ENCODE measurements around the gene SSH3. TPM values are rescaled to one million over a fixed set of nuclear protein-coding genes. Genes with fewer than 3 reads are reported as not detected.

The SSH3 gene
- total RNA-seq, 1 experiment from 2014 or later, result 57.8 TPM

DNA sequence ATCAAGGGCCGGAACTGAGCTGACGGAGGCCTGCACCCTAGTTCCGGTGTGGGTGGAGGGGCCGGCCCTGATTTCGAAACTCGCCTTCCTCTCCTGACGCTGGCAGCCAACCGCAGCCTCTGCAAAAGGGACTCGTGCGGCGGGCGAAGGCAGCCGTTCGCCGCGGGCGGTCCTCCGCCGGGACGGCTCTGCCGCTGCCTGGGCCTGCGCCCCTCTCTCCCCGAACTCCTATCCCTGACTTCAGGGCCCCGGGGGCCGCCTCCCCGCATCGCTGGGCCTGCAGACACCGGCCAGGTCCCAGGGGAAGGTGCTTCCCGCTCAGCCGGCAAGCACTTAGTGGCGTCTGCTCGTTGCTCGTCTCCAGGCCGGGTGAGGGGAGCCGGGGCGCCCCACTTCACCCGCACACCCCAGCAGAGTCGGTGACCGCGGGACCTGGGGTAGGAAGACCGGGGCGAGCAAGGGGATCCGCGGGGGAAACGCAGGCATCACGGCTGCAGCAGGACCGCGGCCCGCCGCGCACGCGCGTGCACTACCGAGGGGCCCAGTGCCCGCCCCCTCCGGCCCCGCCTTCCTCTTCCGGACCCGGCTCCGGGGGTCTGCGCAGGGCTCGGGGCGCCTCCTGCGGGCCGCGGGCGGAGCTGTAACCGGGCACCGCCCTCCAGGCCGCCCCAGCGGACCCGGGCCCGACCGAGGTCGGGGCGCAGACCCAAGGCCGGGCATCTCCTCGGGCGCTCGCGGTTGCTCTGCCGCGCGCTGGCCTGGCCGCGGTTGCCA, 14.7 kb upstream of the SSH3 start:
- H3K4me1 ChIP-seq (ENCODE audit: control insufficient read depth in 1 of 2, insufficient read depth in 2 of 2, low read length in 2 of 2), result peaks cover 13 to 29% of the 10 kb centered on the region in 2 experiments
- no peaks in the 10 kb centered on the region for H3K27me3 ChIP-seq (ENCODE audit: insufficient read depth, low read length)
- H3K9me2 ChIP-seq (ENCODE audit: insufficient read depth), result no peaks in the 10 kb centered on the region
- ATAC-seq, result peak; percentile 78
- H4K20me1 ChIP-seq (ENCODE audit: insufficient read depth), result no peaks in the 10 kb centered on the region
- peak overlapping the region; percentile 98 for H3K4me2 ChIP-seq (ENCODE audit: low read length)
- CTCF ChIA-PET, result interaction anchor here (1.2 to 1.6 kb wide), 4 partner anchors 14 to 63 kb away, joined by 4 to 5 read pairs (median 5); partner anchors contain the start of gene SSH3
- BruUV-seq (replicated peaks), result no TSS peak
- H2AFZ ChIP-seq (ENCODE audit: low read depth, low read length, poor library complexity, severe bottlenecking), result no peak overlapping the region
- DNase-seq (ENCODE audit: low read depth, low spot score), result peak; percentile 54
- RAD21 ChIA-PET (ENCODE audit: low non-redundant PET in 1 of 2, low total read pairs in 2 of 2, uncharacterized antibody in 2 of 2, unreplicated experiment in 2 of 2), result no interaction called here
- POLR2A ChIA-PET, result interaction anchor here (2.1 kb wide), 1 partner anchor 14 kb away, joined by 11 read pairs; the partner anchor contains the start of gene SSH3
- TF ChIP-seq CEBPB (IDR thresholded peaks at IDR 0.05; ENCODE audit: low read depth) (peak; percentile 95), EGR1 (IDR thresholded peaks at IDR 0.05; ENCODE audit: low read depth) (peak; percentile 48), SP1 (IDR thresholded peaks at IDR 0.05; ENCODE audit: low read depth) (peak; percentile 16; the same call in 1 of the 2 replicates), EZH2 (IDR thresholded peaks at IDR 0.05) (no peak), ELF1 (IDR thresholded peaks at IDR 0.05; ENCODE audit: borderline replicate concordance, low read depth) (no peak; the same call in 1 of the 2 replicates), SIN3A (IDR thresholded peaks at IDR 0.05; ENCODE audit: low read depth) (peak; percentile 52; the same call in 1 of the 2 replicates), POLR2AphosphoS5 (IDR thresholded peaks at IDR 0.05; ENCODE audit: low read depth, low read length) (peak; percentile 75), ZFX (IDR thresholded peaks at IDR 0.05) (peak; percentile 86), POLR2A (IDR thresholded peaks at IDR 0.05; ENCODE audit: borderline replicate concordance, extremely low read depth, insufficient read depth, insufficient read length) (peak; percentile 59), SRF (IDR thresholded peaks at IDR 0.05; ENCODE audit: low read depth) (no peak), CBX3 (IDR thresholded peaks at IDR 0.05; ENCODE audit: low read depth) (no peak), TCF7L2 (IDR thresholded peaks at IDR 0.05; ENCODE audit: borderline replicate concordance, extremely low read depth, insufficient read depth, insufficient read length) (peak; percentile 9)
- TF ChIP-seq, protein P1, sequence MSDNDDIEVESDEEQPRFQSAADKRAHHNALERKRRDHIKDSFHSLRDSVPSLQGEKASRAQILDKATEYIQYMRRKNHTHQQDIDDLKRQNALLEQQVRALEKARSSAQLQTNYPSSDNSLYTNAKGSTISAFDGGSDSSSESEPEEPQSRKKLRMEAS (IDR thresholded peaks at IDR 0.05), result peak; percentile 70
- TF ChIP-seq, protein P2, sequence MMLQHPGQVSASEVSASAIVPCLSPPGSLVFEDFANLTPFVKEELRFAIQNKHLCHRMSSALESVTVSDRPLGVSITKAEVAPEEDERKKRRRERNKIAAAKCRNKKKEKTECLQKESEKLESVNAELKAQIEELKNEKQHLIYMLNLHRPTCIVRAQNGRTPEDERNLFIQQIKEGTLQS (IDR thresholded peaks at IDR 0.05), result no peak
- H3K27ac ChIP-seq (ENCODE audit: low read depth, low read length), result peak overlapping the region; percentile 100
- intact Hi-C loops (cut with micrococcal nuclease), result no loop called here
- peaks cover 28% of the 10 kb centered on the region; the same call in 1 of the 2 replicates for H3K79me2 ChIP-seq (ENCODE audit: insufficient read depth, low read length)
- H3K36me3 ChIP-seq (ENCODE audit: control insufficient read depth in 1 of 2, insufficient read depth in 2 of 2, low read length in 2 of 2), result peaks cover 11 to 38% of the 10 kb centered on the region in 2 experiments; a peak in 3 of 4 replicates
- peak overlapping the region; percentile 93 for H3K9ac ChIP-seq (ENCODE audit: low read length)
- H3K4me3 ChIP-seq (replicated peaks in 1 of 2; ENCODE audit: low read depth in 1 of 2, low read length in 2 of 2), result peak overlapping the region; percentile 74 to 91
- no peaks in the 10 kb centered on the region for H3K9me3 ChIP-seq (ENCODE audit: control insufficient read depth in 1 of 2, insufficient read depth in 1 of 2, low read depth in 1 of 2, low read length in 2 of 2)

All from HCT116 (cell line).